ENCODE results near the gene FXYD2.
A peak's percentile ranks its signal among the peaks of the same experiment; 100 is the strongest.

Gene FXYD2

GRCh38 chr11:117857734-117858414 is 33.3 kb upstream of the FXYD2 start:
- DNase-seq, result no peak

- no peak for DNase-seq
Observed at GRCh38 chr11:117855912-117856651, 31.5 kb upstream of the FXYD2 start.

- no peak for DNase-seq
Observed at GRCh38 chr11:117855186-117855845, 30.8 kb upstream of the FXYD2 start.

- no peak for DNase-seq
Observed at GRCh38 chr11:117852309-117852708, 27.8 kb upstream of the FXYD2 start.

- no peak for DNase-seq
Observed at GRCh38 chr11:117851852-117852251, 27.3 kb upstream of the FXYD2 start.

GRCh38 chr11:117851106-117851505 is 26.6 kb upstream of the FXYD2 start:
- DNase-seq, result no peak

GRCh38 chr11:117849781-117850414 is 25.4 kb upstream of the FXYD2 start:
- no peak for DNase-seq

GRCh38 chr11:117843666-117844484 is 19.3 kb upstream of the FXYD2 start:
- DNase-seq, result peak; percentile 76

GRCh38 chr11:117842131-117842941 is 17.8 kb upstream of the FXYD2 start:
- DNase-seq, result no peak

GRCh38 chr11:117841551-117842031 is 17.0 kb upstream of the FXYD2 start:
- DNase-seq, result no peak

GRCh38 chr11:117840881-117841550 is 16.5 kb upstream of the FXYD2 start:
- DNase-seq, result no peak

GRCh38 chr11:117839936-117840813 is 15.6 kb upstream of the FXYD2 start:
- DNase-seq, result no peak

- no peak for DNase-seq
Observed at GRCh38 chr11:117839380-117839881, 14.9 kb upstream of the FXYD2 start.

- no peak for DNase-seq
Observed at GRCh38 chr11:117838901-117839300, 14.4 kb upstream of the FXYD2 start.

GRCh38 chr11:117837791-117838190 is 13.2 kb upstream of the FXYD2 start:
- DNase-seq, result no peak

- no peak for DNase-seq
Observed at GRCh38 chr11:117837070-117837776, 12.7 kb upstream of the FXYD2 start.

- no peak for DNase-seq
Observed at GRCh38 chr11:117836077-117836960, 11.8 kb upstream of the FXYD2 start.

GRCh38 chr11:117835576-117835975 is 11.0 kb upstream of the FXYD2 start:
- DNase-seq, result no peak

Data from activated CD4-positive, alpha-beta T cell treated with anti-CD3 and anti-CD28 coated beads, Interleukin-10, Interleukin-2, amounts not matched to agents 100 ng/mL and 50 ng/mL, durations not matched to agents 16 hours and 8 hours (primary cell).